Measurements from ENCODE around the gene C15orf40.
"Not testable (repeated sequence)": the region's sequence is repeated elsewhere in the genome, so short reads cannot be mapped to it uniquely, and the experiment has no call there.

The C15orf40 gene

GRCh38 chr15:82945326-82945725, 66.1 kb downstream of the C15orf40 start:
- H3K27me3 Mint-ChIP-seq (ENCODE audit: low read depth, poor library complexity), result peaks cover 5% of the 10 kb centered on the region
- peaks cover 5% of the 10 kb centered on the region for H3K36me3 Mint-ChIP-seq (ENCODE audit: low read depth)

GRCh38 chr15:82944821-82945220, 66.6 kb downstream of the C15orf40 start:
- Mint-ChIP-seq H3K4me3 (no peak overlapping the region), H3K36me3 (ENCODE audit: low read depth) (peaks cover 5% of the 10 kb centered on the region), H3K27me3 (ENCODE audit: low read depth, poor library complexity) (peaks cover 5% of the 10 kb centered on the region), H3K27ac (peak overlapping the region; percentile 43), H3K9me3 (no peaks in the 10 kb centered on the region), H3K4me1 (peaks cover 38% of the 10 kb centered on the region)
- DNase-seq, result no peak
- TF ChIP-seq CTCF (IDR thresholded peaks at IDR 0.05), result no peak

More at GRCh38 chr15:82945326-82945725, 66.1 kb downstream of the C15orf40 start:
- H3K9me3 Mint-ChIP-seq, result no peaks in the 10 kb centered on the region
- no peak for DNase-seq
- H3K4me1 Mint-ChIP-seq, result peaks cover 38% of the 10 kb centered on the region
- TF ChIP-seq CTCF (IDR thresholded peaks at IDR 0.05), result no peak
- no peak overlapping the region for H3K4me3 Mint-ChIP-seq
- H3K27ac Mint-ChIP-seq, result no peak overlapping the region

- peaks cover 38% of the 10 kb centered on the region for H3K4me1 Mint-ChIP-seq
- TF ChIP-seq CTCF (IDR thresholded peaks at IDR 0.05), result no peak
- H3K27me3 Mint-ChIP-seq (ENCODE audit: low read depth, poor library complexity), result peaks cover 5% of the 10 kb centered on the region
- no peak overlapping the region for H3K4me3 Mint-ChIP-seq
- no peak for DNase-seq
- H3K27ac Mint-ChIP-seq, result no peak overlapping the region
- no peaks in the 10 kb centered on the region for H3K9me3 Mint-ChIP-seq
- H3K36me3 Mint-ChIP-seq (ENCODE audit: low read depth), result peaks cover 7% of the 10 kb centered on the region
Observed at GRCh38 chr15:82944056-82944455, 67.4 kb downstream of the C15orf40 start.

GRCh38 chr15:82943176-82943575, 68.3 kb downstream of the C15orf40 start:
- Mint-ChIP-seq H3K36me3 (ENCODE audit: low read depth) (peaks cover 16% of the 10 kb centered on the region), H3K9me3 (peaks cover 4% of the 10 kb centered on the region), H3K4me3 (no peak overlapping the region), H3K27ac (no peak overlapping the region), H3K4me1 (peaks cover 44% of the 10 kb centered on the region), H3K27me3 (ENCODE audit: low read depth, poor library complexity) (peaks cover 5% of the 10 kb centered on the region)
- no peak for TF ChIP-seq CTCF (IDR thresholded peaks at IDR 0.05)
- DNase-seq, result no peak

GRCh38 chr15:82942691-82943090, 68.7 kb downstream of the C15orf40 start:
- Mint-ChIP-seq H3K9me3 (peaks cover 4% of the 10 kb centered on the region), H3K4me3 (no peak overlapping the region), H3K27ac (no peak overlapping the region), H3K27me3 (ENCODE audit: low read depth, poor library complexity) (peaks cover 5% of the 10 kb centered on the region), H3K4me1 (peaks cover 43% of the 10 kb centered on the region), H3K36me3 (ENCODE audit: low read depth) (peaks cover 16% of the 10 kb centered on the region)
- DNase-seq, result no peak
- TF ChIP-seq CTCF (IDR thresholded peaks at IDR 0.05), result no peak

- Mint-ChIP-seq H3K4me1 (peaks cover 41% of the 10 kb centered on the region), H3K36me3 (ENCODE audit: low read depth) (peaks cover 11% of the 10 kb centered on the region)
- H3K27ac Mint-ChIP-seq; H3K9me3 Mint-ChIP-seq; H3K4me3 Mint-ChIP-seq; H3K27me3 Mint-ChIP-seq (ENCODE audit: low read depth, poor library complexity); DNase-seq: not testable (repeated sequence)
Observed at GRCh38 chr15:82939678-82940077, 71.8 kb downstream of the C15orf40 start.
